Hepatocyte (in vitro differentiated cells): ENCODE results near the gene PADI2.

ENCODE experiments used
- EZH2 ChIP-seq: fragments of 200-600 bp; sonication (generic); IDR thresholded peaks from 2 replicates; pipeline ENCODE4 v1.6.1; 2016; ENCODE audit warnings: antibody characterized with exemption, mild to moderate bottlenecking, borderline replicate concordance
- TF ChIP-seq, protein P1 (sequence below): fragments of 200-600 bp; sonication (generic); IDR thresholded peaks from 2 replicates; pipeline ENCODE4 v1.5.1; 2016; ENCODE audit warnings: antibody characterized with exemption, mild to moderate bottlenecking; ENCODE audit not compliant: poor library complexity

GRCh38 chr1:17130138-17130635, 10.9 kb upstream of the PADI2 start:
- TF ChIP-seq, protein P1, sequence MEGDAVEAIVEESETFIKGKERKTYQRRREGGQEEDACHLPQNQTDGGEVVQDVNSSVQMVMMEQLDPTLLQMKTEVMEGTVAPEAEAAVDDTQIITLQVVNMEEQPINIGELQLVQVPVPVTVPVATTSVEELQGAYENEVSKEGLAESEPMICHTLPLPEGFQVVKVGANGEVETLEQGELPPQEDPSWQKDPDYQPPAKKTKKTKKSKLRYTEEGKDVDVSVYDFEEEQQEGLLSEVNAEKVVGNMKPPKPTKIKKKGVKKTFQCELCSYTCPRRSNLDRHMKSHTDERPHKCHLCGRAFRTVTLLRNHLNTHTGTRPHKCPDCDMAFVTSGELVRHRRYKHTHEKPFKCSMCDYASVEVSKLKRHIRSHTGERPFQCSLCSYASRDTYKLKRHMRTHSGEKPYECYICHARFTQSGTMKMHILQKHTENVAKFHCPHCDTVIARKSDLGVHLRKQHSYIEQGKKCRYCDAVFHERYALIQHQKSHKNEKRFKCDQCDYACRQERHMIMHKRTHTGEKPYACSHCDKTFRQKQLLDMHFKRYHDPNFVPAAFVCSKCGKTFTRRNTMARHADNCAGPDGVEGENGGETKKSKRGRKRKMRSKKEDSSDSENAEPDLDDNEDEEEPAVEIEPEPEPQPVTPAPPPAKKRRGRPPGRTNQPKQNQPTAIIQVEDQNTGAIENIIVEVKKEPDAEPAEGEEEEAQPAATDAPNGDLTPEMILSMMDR = no peak
- TF ChIP-seq EZH2 = no peak
